Erythroblast (primary cell): ENCODE measurements around the gene PCCB.
"Not testable (repeated sequence)": the region's sequence is repeated elsewhere in the genome, so short reads cannot be mapped to it uniquely, and the experiment has no call there.

ENCODE experiments used
- DNase-seq, 2 experiments: peaks; one replicate each; lab custom pipeline; 2025; lab: John Stamatoyannopoulos, UW
- GATA1 ChIP-seq: IDR thresholded peaks from 2 replicates; pipeline ENCODE4 v1.6.1; 2011; ENCODE audit warnings: low read depth, mild to moderate bottlenecking, control low read depth, low read length, moderate library complexity
- POLR2A ChIP-seq: IDR thresholded peaks from 2 replicates; pipeline ENCODE4 v1.6.1; 2011; ENCODE audit warnings: mild to moderate bottlenecking, low read length

PCCB gene

GRCh38 chr3:136250059-136250902 is at the start of gene PCCB:
TSS of gene PCCB (plus strand) at chr3:136250340. CDS start at chr3:136250376, 36 bp downstream.
- TF ChIP-seq POLR2A (peak; percentile 82), GATA1 (no peak)
- DNase-seq = peak; percentile 96 to 97

GRCh38 chr3:136207489-136208115 is 42.5 kb upstream of the PCCB start:
- no peak for DNase-seq
- no peak for TF ChIP-seq GATA1
- TF ChIP-seq POLR2A = no peak

DNA sequence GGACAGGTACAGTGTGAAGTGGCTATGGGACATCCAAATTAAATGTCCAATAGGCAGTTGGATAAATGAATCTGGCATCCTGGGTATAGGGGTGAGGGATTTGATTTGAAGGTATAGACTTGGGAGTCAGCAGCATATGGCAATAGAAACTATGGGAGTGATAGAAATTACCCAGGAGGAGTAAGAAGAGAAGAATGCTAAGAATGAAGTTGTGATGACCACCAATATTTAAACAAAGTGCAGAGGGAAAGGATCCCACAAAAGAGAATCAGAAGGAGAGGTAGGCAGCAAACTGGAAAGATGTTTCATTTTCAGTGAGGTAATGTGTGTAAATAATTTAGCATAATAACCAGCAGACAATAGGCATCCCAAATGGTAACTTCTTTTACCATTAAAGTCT is 40.2 kb upstream of the PCCB start:
- DNase-seq = no peak
- TF ChIP-seq POLR2A (no peak), GATA1 (no peak)

GRCh38 chr3:136211547-136211946 is 38.6 kb upstream of the PCCB start:
- no peak for DNase-seq
- TF ChIP-seq POLR2A (no peak), GATA1 (no peak)

- DNase-seq = not testable (repeated sequence)
Observed at GRCh38 chr3:136222746-136223145, 27.4 kb upstream of the PCCB start.

DNA sequence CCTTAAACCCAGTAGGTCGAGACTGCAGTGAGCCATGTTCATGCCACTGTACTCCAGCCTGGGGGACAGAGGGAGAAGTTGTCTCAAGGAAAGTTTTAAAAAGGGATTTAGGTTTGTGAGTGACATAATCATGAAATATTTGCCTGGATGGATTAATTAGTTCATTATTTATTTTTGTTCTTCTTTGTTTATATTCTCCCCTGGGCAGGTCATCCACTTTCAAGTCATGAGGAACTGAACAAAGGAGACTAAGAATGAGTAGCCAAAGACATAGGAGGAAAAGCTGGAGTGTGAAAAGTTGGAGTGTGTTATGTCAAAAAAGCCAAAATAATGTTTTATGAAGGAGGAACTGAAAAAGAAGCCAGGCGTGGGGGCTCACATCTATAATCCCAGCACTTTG is 17.7 kb upstream of the PCCB start:
- DNase-seq = no peak
- TF ChIP-seq POLR2A (no peak), GATA1 (no peak)

DNA sequence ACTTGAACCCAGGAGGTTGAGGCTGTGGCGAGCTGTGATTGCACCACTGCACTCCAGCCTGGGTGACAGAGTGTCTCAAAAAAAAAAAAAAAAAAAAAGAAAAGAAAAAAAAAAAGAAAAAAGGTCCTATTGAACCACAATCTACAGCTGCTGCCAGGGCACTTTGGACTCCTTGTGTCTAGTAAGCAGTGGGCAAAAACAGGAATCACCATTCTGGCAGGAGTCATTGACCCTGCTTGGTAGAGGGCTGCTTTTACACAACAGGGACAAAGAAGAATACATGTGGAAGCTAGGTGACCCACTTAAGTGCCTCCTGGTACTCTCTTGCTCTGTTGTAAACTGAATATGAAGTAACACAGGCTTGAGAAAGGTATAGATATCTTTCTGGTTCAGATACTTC is 14.6 kb upstream of the PCCB start:
- no peak for TF ChIP-seq GATA1
- no peak for TF ChIP-seq POLR2A
- DNase-seq = no peak

DNA sequence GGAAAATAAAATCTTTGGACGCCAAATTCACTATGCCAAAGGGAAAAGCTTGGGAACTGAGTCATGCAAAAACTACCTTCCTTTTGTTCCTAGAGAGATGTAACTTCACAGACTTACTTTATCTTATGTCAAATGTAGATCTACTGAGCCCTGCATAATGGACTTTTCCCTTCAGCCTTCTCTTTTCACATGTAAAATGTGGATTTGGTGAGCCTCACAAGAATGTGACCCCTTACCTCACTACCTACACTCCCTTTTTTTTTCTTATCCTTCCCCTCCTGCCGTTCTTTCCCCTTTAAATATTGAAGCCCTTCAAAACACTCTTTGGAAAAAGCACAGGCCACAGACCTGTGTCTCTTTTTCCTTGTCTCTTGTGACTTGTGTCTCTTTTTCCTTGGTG is 14.0 kb upstream of the PCCB start:
- no peak for DNase-seq
- TF ChIP-seq POLR2A = no peak
- no peak for TF ChIP-seq GATA1

GRCh38 chr3:136237103-136237502 is 13.0 kb upstream of the PCCB start:
- TF ChIP-seq POLR2A (no peak), GATA1 (no peak)
- no peak for DNase-seq

- no peak for DNase-seq
- no peak for TF ChIP-seq GATA1
- no peak for TF ChIP-seq POLR2A
Observed at GRCh38 chr3:136237961-136238649, 12.0 kb upstream of the PCCB start.

DNA sequence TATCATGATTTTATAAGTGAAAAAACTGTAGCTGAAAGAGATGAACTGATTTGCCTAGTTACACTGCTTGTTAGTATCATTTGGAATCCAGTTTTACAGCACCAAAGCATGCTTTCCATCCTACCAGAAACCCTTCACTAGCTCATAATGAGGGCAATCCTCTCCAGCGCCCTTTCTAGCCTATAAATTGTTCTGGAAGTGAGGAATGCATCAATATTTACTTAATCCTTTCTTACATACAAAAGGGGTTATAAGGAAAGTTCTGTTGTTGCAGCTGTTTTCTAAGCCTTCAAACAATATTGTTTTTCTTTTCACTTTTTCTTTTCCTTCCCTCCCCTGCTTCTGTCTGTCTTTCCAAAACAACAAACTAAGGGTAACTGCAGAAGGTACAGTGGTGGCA is 11.0 kb upstream of the PCCB start:
- no peak for TF ChIP-seq POLR2A
- TF ChIP-seq GATA1 = no peak
- no peak for DNase-seq

- TF ChIP-seq POLR2A = no peak
- TF ChIP-seq GATA1 = no peak
- no peak for DNase-seq
Observed at GRCh38 chr3:136245691-136246090, 4.4 kb upstream of the PCCB start.

DNA sequence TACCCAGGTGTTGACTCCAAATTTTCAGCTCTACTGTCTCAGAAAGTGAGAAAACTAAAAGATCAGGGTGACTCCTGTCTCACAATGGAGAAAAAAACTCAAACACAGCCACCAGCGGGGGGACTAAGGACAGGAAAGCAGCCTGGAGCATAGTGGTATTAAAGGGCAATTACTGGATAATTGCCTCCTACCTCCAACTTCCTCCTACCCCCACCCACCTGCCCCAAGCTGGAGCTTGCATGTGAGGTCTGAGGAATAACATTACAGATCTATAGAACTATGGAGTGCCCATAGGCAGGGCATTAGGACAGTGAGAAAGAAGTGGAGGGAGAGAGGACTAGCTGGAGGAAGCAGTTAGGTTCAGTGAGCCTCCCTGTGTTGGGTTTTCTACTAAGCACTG is 2.7 kb upstream of the PCCB start:
- TF ChIP-seq GATA1 (no peak), POLR2A (no peak)
- DNase-seq = no peak

GRCh38 chr3:136247855-136248590 is 2.1 kb upstream of the PCCB start:
- DNase-seq = no peak
- TF ChIP-seq POLR2A (no peak), GATA1 (no peak)
